Subcutaneous adipose tissue (tissue), 4 donors: ENCODE results near the gene IL31RA. TPM values are rescaled to one million over a fixed set of nuclear protein-coding genes. Genes with fewer than 3 reads are reported as not detected.

Experiments
- total RNA-seq, 4 donors: library from RNA; depleted of rRNA; stranded (reverse); fragments of >200 nt; gene quantifications; one replicate each; pipeline ENCODE4 v1.1.0, GENCODE V29; 2016
- TF ChIP-seq, protein P1 (sequence below): fragments of 450-650 bp; IDR thresholded peaks from one replicate; pipeline ENCODE4 v1.5.1; 2016; ENCODE audit warnings: low read depth, mild to moderate bottlenecking, control low read depth, antibody characterized with exemption, moderate library complexity

IL31RA gene
- total RNA-seq, 4 donors from 2014 or later, result not detected

GRCh38 chr5:55896238-55896637 lies 45.1 kb downstream of the IL31RA start:
- TF ChIP-seq, protein P1, sequence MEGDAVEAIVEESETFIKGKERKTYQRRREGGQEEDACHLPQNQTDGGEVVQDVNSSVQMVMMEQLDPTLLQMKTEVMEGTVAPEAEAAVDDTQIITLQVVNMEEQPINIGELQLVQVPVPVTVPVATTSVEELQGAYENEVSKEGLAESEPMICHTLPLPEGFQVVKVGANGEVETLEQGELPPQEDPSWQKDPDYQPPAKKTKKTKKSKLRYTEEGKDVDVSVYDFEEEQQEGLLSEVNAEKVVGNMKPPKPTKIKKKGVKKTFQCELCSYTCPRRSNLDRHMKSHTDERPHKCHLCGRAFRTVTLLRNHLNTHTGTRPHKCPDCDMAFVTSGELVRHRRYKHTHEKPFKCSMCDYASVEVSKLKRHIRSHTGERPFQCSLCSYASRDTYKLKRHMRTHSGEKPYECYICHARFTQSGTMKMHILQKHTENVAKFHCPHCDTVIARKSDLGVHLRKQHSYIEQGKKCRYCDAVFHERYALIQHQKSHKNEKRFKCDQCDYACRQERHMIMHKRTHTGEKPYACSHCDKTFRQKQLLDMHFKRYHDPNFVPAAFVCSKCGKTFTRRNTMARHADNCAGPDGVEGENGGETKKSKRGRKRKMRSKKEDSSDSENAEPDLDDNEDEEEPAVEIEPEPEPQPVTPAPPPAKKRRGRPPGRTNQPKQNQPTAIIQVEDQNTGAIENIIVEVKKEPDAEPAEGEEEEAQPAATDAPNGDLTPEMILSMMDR, result no peak

- TF ChIP-seq, protein P1, result no peak
Measured at GRCh38 chr5:55896663-55897062, 45.5 kb downstream of the IL31RA start.

DNA sequence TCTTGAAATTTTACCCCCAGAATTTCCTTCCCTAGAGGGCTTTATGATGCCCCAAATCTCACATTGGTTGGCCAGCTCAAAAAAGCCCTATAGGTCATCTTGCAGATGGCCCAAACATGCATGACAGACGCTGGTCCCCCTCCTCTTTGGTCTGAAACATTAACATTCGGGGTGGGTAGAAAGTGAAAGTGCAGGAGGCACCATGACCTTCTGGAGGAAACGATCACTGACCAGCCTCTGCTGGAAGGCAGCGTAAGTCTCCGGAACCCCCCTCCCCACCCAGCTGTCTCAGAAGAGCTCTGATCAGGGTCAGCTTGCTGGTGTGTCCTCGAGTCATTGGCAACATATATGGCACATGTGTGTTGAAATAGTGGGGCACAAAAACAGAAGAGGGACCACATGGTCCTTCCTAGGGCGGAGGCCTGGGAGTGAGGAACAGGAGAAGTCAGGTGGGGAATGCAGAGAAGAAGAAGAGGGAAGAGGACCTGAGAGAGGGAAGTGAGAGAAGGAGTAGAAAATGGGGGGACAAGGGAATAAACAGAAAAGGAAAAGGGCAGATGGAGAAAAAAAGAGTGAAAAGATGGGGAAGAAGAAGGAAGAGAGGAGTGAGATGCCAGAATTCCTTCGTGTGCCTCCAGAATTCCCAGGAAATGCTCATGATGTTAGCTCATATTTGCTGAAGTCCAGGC lies 46.2 kb downstream of the IL31RA start:
- TF ChIP-seq, protein P1, result no peak

- TF ChIP-seq, protein P1, result no peak
Measured at GRCh38 chr5:55897905-55898304, 46.7 kb downstream of the IL31RA start.

GRCh38 chr5:55899344-55899743 lies 48.2 kb downstream of the IL31RA start:
- TF ChIP-seq, protein P1, result no peak

- TF ChIP-seq, protein P1, result no peak
Measured at GRCh38 chr5:55900068-55900467, 48.9 kb downstream of the IL31RA start.

- TF ChIP-seq, protein P1, result no peak
Measured at GRCh38 chr5:55900776-55901175, 49.6 kb downstream of the IL31RA start.
